Activated CD8-positive, alpha-beta memory T cell treated with anti-CD3 and anti-CD28 coated beads, Interleukin-2, amount 10 ng/mL, durations not matched to agents 7 days and 5 days (primary cell): Measurements from ENCODE around the gene HOXA10. TPM values are rescaled to one million over a fixed set of nuclear protein-coding genes. Genes with fewer than 3 reads are reported as not detected.

Source experiments
- ATAC-seq: fragments of 150-1000 bp; cut with Tn5 transposase; one replicate; pipeline ENCODE4 v1.10.0; 2021; ENCODE audit warnings: moderate library complexity
- CTCF ChIA-PET: fragments of 350-600 bp; sonication (Branson Sonifier 250); formaldehyde crosslinking; loops from one replicate; lab custom pipeline; 2021; ENCODE audit warnings: antibody characterized with exemption; lab: Charles Lee
- DNase-seq: peaks from one replicate; pipeline ENCODE4 v3.0.0-alpha.2; 2020
- H3K27ac Mint-ChIP-seq: one replicate; pipeline ENCODE4 v1.8.0; 2021; ENCODE audit warnings: mild to moderate bottlenecking, mixed read lengths
- H3K27me3 Mint-ChIP-seq: one replicate; pipeline ENCODE4 v1.8.0; 2021; ENCODE audit warnings: mixed read lengths
- H3K36me3 Mint-ChIP-seq: one replicate; pipeline ENCODE4 v1.8.0; 2021; ENCODE audit warnings: mild to moderate bottlenecking, mixed read lengths
- H3K4me1 Mint-ChIP-seq: one replicate; pipeline ENCODE4 v1.8.0; 2021; ENCODE audit warnings: mixed read lengths
- H3K4me3 Mint-ChIP-seq: one replicate; pipeline ENCODE4 v1.8.0; 2021; ENCODE audit warnings: mild to moderate bottlenecking, moderate library complexity, mixed read lengths
- H3K9me3 Mint-ChIP-seq: one replicate; pipeline ENCODE4 v1.8.0; 2022; ENCODE audit warnings: low read depth, mixed read lengths
- total RNA-seq, 2 experiments: library from RNA; stranded (reverse); gene quantifications; one replicate each; pipeline ENCODE4 v1.2.3, GENCODE V29; 2021

Gene HOXA10
- total RNA-seq, 2 experiments from 2014 or later, result not detected

- H3K27ac Mint-ChIP-seq, result no peak overlapping the region
- ATAC-seq, result no peak
- CTCF ChIA-PET, result interaction anchor here (1.1 to 3.6 kb wide), 3 partner anchors 13 to 466 kb away, joined by 3 to 25 read pairs (median 18); partner anchors contain the start of gene HOXA4
These were observed 25.9 kb downstream of the HOXA10 start for GRCh38 chr7:27148031-27148755.

GRCh38 chr7:27147199-27148030 lies 26.7 kb downstream of the HOXA10 start, which contains the start of gene HOXA6:
Gene HOXA6, minus strand, starts transcription at chr7:27147774. Its CDS starts 25 bp downstream, at chr7:27147749.
- Mint-ChIP-seq H3K4me3 (no peak within 1 kb of the TSS), H3K9me3 (no peaks in the 10 kb centered on the region), H3K36me3 (peaks cover 1% of the 10 kb centered on the region), H3K4me1 (peaks cover 18% of the 10 kb centered on the region), H3K27me3 (peaks cover 66% of the 10 kb centered on the region), H3K27ac (no peak within 1 kb of the TSS)
- no peak for DNase-seq
- CTCF ChIA-PET, result interaction anchor here (1.1 kb wide), 1 partner anchor 465 kb away, joined by 3 read pairs; no protein-coding TSS in a partner anchor
- no peak for ATAC-seq

More at GRCh38 chr7:27148031-27148755, 25.9 kb downstream of the HOXA10 start:
- Mint-ChIP-seq H3K36me3 (peaks cover 1% of the 10 kb centered on the region), H3K4me3 (no peak overlapping the region), H3K9me3 (no peaks in the 10 kb centered on the region), H3K4me1 (peaks cover 18% of the 10 kb centered on the region), H3K27me3 (peaks cover 72% of the 10 kb centered on the region)
- DNase-seq, result no peak

DNA sequence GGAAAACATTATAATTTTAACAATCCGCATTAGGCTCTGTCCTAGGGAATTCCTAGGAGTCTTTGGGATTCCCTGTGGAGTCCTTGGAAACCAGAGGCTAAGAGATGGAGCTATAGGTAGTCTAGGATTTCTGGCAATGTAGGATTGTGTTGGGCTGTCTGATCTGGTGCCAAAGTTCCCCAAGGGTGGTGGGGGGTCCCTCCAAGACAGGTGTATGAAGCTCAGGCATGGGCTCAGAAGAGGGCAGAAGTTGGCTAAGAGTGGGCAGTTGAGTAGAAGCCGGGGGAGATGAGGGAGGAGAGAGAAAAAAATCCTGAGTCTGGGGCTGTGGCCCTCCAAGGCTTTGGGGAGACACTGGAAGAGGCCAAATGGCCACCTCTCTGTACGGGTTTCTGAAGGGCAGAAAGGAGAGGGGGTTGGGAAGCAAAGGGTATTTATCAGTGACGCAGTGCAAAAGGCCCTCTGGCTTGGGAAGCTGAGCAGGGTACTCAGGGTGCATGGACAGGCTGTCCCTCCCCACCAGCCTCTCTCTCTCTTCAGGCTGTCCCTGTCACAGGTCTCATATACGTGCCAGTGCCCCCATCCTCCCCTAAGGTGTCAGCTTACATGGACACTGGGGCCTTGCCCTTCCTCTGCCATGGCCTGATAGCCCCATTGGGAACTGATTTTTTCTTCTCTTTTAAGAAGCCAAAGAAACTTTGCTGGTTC lies 27.5 kb downstream of the HOXA10 start:
- Mint-ChIP-seq H3K27me3 (peaks cover 59% of the 10 kb centered on the region), H3K27ac (no peak overlapping the region), H3K9me3 (no peaks in the 10 kb centered on the region), H3K36me3 (peaks cover 1% of the 10 kb centered on the region), H3K4me3 (no peak overlapping the region), H3K4me1 (peaks cover 13% of the 10 kb centered on the region)
- DNase-seq (no peak), ATAC-seq (no peak)
- CTCF ChIA-PET, result no interaction called here

GRCh38 chr7:27145914-27146412 lies 28.2 kb downstream of the HOXA10 start:
- CTCF ChIA-PET, result no interaction called here
- H3K4me1 Mint-ChIP-seq, result peaks cover 6% of the 10 kb centered on the region
- no peaks in the 10 kb centered on the region for H3K36me3 Mint-ChIP-seq
- no peak overlapping the region for H3K27ac Mint-ChIP-seq
- H3K4me3 Mint-ChIP-seq, result no peak overlapping the region
- no peak for ATAC-seq
- H3K27me3 Mint-ChIP-seq, result peaks cover 52% of the 10 kb centered on the region
- H3K9me3 Mint-ChIP-seq, result no peaks in the 10 kb centered on the region
- no peak for DNase-seq

- peaks cover 3% of the 10 kb centered on the region for H3K4me1 Mint-ChIP-seq
- H3K27me3 Mint-ChIP-seq, result peaks cover 47% of the 10 kb centered on the region
- H3K27ac Mint-ChIP-seq, result no peak overlapping the region
- CTCF ChIA-PET, result interaction anchor here (1.0 kb wide), 1 partner anchor 16 kb away, joined by 3 read pairs; no protein-coding TSS in a partner anchor
- no peaks in the 10 kb centered on the region for H3K9me3 Mint-ChIP-seq
- H3K4me3 Mint-ChIP-seq, result no peak overlapping the region
- ATAC-seq (no peak), DNase-seq (no peak)
- no peaks in the 10 kb centered on the region for H3K36me3 Mint-ChIP-seq
These were observed 28.8 kb downstream of the HOXA10 start for GRCh38 chr7:27145165-27145913.

DNA sequence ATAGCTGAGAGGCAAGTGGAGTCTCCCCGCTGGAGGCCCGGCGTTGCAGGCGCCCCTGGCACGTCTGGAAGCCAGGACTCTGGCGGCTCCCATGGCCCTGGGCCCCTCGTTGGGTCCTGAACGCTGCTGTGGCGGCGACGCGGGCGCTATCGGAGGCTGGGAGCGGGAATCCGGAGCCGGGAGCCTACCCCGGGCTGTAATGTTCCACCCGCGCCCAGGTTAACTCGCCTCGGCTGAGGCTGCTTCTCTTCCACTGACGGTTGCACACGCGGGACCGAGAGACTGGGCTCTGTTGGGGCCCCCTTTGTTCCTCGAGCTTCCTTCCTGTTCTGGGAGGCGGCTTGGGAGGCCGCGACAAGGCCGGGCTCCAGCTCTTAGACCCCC lies 29.3 kb downstream of the HOXA10 start:
- Mint-ChIP-seq H3K27ac (no peak overlapping the region), H3K27me3 (peaks cover 43% of the 10 kb centered on the region), H3K4me1 (peaks cover 3% of the 10 kb centered on the region), H3K36me3 (no peaks in the 10 kb centered on the region), H3K4me3 (no peak overlapping the region), H3K9me3 (no peaks in the 10 kb centered on the region)
- ATAC-seq, result no peak
- CTCF ChIA-PET, result interaction anchor here (1.0 kb wide), 1 partner anchor 16 kb away, joined by 3 read pairs; no protein-coding TSS in a partner anchor
- DNase-seq, result no peak

- peaks cover 3% of the 10 kb centered on the region for H3K4me1 Mint-ChIP-seq
- no peaks in the 10 kb centered on the region for H3K9me3 Mint-ChIP-seq
- no peak for DNase-seq
- H3K36me3 Mint-ChIP-seq, result no peaks in the 10 kb centered on the region
- CTCF ChIA-PET, result interaction anchor here (1.0 to 1.3 kb wide), 2 partner anchors 17 to 48 kb away, joined by 3 read pairs; no protein-coding TSS in a partner anchor
- no peak for ATAC-seq
- H3K27ac Mint-ChIP-seq, result no peak overlapping the region
- H3K4me3 Mint-ChIP-seq, result no peak overlapping the region
- peaks cover 37% of the 10 kb centered on the region for H3K27me3 Mint-ChIP-seq
These were observed 30.0 kb downstream of the HOXA10 start for GRCh38 chr7:27143950-27144780.

DNA sequence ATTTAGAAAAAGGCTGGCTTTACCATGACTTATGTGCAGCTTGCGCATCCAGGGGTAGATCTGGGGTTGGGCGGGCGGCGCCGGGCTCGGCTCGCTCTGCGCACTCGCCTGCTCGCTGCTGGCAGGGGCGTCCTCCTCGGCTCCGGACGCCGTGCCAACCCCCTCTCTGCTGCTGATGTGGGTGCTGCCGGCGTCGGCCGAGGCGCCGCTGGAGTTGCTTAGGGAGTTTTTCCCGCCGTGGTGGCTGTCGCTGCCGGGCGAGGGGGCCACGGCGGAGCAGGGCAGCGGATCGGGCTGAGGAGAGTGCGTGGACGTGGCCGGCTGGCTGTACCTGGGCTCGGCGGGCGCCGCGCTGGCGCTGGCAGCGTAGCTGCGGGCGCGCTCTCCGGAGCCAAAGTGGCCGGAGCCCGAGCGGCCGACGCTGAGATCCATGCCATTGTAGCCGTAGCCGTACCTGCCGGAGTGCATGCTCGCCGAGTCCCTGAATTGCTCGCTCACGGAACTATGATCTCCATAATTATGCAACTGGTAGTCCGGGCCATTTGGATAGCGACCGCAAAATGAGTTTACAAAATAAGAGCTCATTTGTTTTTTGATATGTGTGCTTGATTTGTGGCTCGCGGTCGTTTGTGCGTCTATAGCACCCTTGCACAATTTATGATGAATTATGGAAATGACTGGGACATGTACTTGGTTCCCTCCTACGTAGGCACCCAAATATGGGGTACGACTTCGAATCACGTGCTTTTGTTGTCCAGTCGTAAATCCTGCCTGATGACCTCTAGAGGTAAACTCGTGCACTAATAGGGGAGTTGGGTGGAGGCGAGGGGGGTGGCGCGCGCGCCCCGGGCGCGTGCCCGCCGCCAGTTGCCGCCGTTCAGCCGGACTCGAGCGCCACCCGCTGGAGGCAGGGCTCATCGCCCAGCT lies 30.8 kb downstream of the HOXA10 start, which contains the start of gene HOXA5:
HOXA5 (minus strand) TSS at position 659 of the 927 bp plus-strand sequence; CDS start at position 585, 74 bp downstream.
- DNase-seq, result no peak
- CTCF ChIA-PET, result interaction anchor here (1.3 kb wide), 1 partner anchor 47 kb away, joined by 3 read pairs; no protein-coding TSS in a partner anchor
- ATAC-seq, result no peak
- Mint-ChIP-seq H3K4me1 (peaks cover 3% of the 10 kb centered on the region), H3K9me3 (no peaks in the 10 kb centered on the region), H3K27ac (no peak within 1 kb of the TSS), H3K4me3 (no peak within 1 kb of the TSS), H3K36me3 (no peaks in the 10 kb centered on the region), H3K27me3 (peaks cover 35% of the 10 kb centered on the region)

DNA sequence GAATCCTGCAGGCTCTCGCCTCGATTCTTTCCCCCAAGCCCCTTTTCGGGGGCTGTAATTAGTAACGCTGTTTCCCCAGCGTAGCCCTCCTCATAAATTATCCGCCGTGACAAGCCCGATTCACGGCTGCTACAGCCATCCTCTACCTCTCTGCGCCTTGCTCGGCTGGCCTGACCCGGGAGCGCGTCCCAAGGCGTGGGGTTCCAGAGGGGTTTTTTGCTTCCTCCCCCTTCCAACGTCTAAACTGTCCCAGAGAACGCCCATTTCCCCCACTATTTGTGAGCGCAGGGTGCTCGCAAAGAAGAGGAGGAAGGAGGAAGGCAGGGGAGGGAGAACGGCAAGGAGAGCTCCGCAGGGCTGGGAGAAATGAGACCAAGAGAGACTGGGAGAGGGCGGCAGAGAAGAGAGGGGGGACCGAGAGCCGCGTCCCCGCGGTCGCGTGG lies 31.5 kb downstream of the HOXA10 start:
- Mint-ChIP-seq H3K4me3 (no peak overlapping the region), H3K27ac (no peak overlapping the region), H3K27me3 (peaks cover 36% of the 10 kb centered on the region), H3K9me3 (no peaks in the 10 kb centered on the region), H3K36me3 (no peaks in the 10 kb centered on the region), H3K4me1 (no peaks in the 10 kb centered on the region)
- DNase-seq (no peak), ATAC-seq (no peak)
- CTCF ChIA-PET, result no interaction called here

DNA sequence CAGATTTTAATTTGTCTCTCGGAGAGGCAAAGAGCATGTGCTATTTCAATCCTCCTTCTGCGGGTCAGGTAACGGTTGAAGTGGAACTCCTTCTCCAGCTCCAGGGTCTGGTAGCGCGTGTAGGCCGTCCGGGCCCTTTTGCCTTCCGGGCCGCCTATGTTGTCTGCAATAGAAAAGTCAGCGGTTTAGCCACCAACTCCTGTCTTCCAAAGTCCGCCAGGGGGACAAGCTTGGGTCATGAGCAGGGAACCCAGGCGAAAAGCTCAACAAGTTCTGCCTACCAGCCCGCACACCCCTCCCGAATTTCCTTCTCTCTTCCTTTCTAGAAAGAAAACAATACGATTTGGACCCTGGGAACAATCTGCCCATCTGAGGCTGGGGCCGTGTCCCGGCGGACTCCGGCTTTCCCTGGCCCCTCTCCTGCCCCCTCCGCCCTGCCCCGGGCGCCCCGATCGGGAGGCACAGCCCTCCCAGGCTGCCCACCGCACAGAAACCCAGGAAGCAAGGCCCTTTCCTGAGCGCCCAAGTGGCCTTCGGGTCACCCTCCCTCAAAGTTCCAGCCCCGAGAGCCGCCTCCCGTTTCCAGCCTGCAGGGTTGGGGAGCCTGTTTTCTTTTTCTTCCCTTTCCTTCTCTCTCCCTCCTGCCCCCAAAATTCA lies 32.1 kb downstream of the HOXA10 start:
- ATAC-seq, result no peak
- CTCF ChIA-PET, result interaction anchor here (0.7 to 1.3 kb wide), 2 partner anchors 10 to 19 kb away, joined by 3 read pairs; partner anchors contain the start of gene HOXA3
- DNase-seq, result no peak
- Mint-ChIP-seq H3K4me1 (no peaks in the 10 kb centered on the region), H3K27me3 (peaks cover 36% of the 10 kb centered on the region), H3K9me3 (no peaks in the 10 kb centered on the region), H3K27ac (no peak overlapping the region), H3K36me3 (no peaks in the 10 kb centered on the region), H3K4me3 (no peak overlapping the region)
